Measurements from ENCODE around the gene STAT1.
"Not testable (repeated sequence)": the region's sequence is repeated elsewhere in the genome, so short reads cannot be mapped to it uniquely, and the experiment has no call there.

Gene STAT1

DNA sequence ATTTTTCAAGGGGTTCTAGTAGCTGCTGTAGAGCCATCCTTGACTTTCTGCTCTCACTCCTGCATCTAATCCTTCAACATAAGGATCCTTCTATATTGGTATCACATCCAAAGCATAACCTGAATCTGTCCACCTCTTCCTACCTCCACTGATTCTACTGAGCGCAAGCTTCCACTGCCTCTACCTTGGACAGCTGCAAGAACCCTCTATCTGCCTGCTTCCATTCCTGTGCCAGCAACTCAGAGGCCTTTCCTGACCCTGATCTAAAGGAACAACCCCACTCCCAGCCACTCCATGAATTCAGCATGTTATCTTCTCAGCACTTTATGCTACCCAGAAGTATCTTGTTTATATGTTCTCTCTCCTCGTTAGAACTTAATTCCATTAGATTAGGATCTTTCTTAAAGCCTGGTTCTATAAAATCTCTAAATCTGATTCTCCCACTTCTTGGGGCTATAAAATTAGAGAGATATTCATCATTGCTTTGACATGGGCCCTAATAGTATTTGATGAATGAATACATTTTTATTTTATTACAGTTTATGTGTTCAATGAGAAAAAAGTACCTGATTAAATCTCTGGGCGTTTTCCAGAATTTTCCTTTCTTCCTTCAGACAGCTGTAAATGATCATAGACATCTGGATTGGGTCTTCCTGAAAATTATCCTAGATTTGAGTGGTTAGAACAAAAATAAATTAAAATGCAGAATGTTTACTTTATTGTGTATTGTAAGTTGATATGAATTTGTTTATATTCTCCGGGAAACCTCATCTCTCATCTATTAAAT, 6.8 kb downstream of the STAT1 start:
- DNase-seq (ENCODE audit: low spot score): no peak

DNA sequence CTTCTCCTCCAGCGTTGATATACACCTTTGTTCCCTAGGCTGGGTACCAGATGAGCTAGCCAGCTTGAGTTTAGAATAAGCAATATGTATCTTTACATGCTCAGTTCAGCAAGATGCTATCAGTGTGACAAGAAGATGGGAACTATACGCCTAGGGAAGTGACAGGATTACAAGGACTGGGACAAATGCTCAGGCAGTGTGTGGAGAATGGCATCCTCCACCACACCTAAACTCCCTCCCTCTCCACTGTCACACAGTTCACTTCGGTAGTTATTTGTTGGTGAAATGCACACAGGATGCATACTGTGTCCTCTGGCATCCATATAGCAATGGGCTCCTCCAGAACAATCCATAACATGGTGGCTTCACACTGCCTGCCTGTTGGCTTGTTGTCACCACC, 7.7 kb downstream of the STAT1 start:
- DNase-seq (ENCODE audit: low spot score): no peak

- DNase-seq (ENCODE audit: low spot score): no peak
Measured at GRCh38 chr2:191003405-191004309, 10.3 kb downstream of the STAT1 start.

- DNase-seq (ENCODE audit: low spot score): no peak
Measured at GRCh38 chr2:191001624-191002023, 12.3 kb downstream of the STAT1 start.

DNA sequence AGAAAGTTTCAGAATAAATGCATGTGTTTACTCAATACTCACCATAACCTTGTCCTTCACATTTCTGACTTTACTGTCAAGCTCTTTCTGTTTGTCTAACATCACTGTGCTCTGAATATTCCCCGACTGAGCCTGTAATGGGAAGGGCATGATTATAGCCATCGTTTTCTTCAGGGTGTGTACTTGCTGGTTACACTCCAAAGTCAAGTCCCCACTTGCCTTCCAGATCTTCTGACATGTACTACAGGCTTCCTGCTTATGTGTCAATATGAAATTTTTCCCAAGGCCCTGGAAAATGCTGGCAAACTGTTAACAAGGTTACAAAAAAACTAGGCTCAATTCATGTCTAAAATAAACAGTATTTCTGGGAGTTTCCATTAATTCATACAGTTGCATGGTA, 12.9 kb downstream of the STAT1 start:
- no peak for DNase-seq (ENCODE audit: low spot score)

DNA sequence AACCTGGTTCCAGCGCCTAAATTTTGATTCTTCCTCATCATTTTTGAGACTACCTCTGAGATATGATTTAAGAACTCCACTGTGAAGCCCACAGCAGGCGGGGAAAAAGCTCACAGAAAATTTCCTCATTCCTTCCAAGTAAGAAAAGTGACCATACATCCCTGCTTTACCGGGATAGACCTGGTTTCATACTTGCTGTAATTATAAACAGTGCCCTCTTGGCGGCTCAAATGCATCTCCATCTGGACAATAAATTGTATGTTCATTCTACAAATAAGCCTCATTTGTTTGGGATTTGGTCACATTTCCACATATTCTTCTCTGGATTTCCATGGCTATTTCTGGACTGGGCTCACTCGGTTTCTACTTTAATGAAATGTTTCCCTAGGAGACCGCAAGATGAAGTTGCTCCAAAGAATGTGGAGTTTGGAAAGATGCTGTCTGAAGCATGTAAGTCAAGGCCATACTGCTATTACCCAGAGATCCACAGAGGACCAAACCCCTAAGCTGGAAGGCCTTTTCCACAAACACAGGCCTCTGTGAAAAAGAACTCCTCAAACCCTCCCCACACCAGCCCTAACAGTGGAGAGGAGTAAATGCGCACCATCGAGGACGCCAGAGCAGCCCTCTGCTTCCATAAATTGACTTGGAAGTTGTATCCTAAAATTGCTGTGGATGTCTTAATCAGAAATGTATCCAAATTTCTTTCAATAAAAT, 13.9 kb downstream of the STAT1 start:
- DNase-seq (ENCODE audit: low spot score): no peak

- no peak for DNase-seq (ENCODE audit: low spot score)
Measured at GRCh38 chr2:190999058-190999457, 14.9 kb downstream of the STAT1 start.

DNA sequence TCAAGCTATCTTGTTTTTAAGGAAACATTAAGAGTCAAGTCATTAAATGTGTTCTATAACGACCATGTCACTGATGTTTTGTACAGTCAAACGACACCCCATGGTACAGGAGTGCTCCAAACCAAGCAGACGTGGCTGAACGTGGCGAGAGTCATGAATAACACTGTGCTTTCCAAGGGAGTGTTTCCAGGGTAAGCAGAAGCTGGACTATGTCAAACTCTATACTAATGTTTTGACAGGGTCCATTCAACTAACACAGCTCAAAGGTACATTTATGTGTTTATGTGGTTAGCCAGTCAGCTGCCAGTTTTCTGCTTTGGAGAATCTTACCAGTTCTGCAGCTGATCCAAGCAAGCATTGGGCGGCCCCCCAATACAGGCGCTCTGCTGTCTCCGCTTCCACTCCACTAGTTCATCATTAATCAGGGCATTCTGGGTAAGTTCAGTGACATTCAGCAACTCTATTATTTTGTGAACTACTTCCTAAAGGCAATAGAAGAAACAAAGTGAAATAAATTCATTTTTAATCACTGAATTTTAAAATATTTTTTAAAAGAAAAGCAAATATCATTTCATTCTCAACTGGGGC, 16.4 kb downstream of the STAT1 start:
- no peak for DNase-seq (ENCODE audit: low spot score)

GRCh38 chr2:190996947-190997346, 17.0 kb downstream of the STAT1 start:
- no peak for DNase-seq (ENCODE audit: low spot score)

DNA sequence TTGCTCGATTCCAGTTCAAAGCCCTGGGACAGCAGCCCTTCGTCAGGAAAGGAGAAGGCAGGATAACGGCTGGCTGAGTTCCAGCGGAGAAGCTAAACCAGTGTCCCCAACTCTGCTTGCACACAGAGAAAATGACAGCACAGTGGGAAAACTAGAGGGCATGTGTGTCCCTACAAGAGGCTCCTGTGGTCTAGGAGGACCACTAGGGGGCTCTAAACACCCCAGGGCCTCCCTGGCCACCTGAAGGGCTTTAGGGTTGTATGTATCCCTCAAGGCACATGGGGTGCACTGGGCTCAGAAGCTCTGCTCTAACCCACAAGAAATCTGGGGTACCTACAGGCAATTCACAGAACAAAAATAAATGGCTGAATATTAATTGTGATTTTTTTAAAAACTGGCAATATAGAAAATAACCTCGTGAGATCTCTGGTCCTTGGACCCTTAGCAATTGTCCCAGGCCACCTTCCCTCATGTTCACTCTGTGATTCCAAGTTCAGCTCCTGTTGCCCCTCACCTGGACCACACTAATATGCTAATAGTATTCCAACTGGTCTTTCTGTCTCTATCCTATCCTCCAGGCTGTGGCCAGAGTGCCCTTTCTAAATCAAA, 17.5 kb downstream of the STAT1 start:
- DNase-seq (ENCODE audit: low spot score): peak; percentile 41

GRCh38 chr2:190995315-190995714, 18.7 kb downstream of the STAT1 start:
- DNase-seq (ENCODE audit: low spot score): not testable (repeated sequence)

GRCh38 chr2:190994148-190994547, 19.8 kb downstream of the STAT1 start:
- DNase-seq (ENCODE audit: low spot score): no peak

DNA sequence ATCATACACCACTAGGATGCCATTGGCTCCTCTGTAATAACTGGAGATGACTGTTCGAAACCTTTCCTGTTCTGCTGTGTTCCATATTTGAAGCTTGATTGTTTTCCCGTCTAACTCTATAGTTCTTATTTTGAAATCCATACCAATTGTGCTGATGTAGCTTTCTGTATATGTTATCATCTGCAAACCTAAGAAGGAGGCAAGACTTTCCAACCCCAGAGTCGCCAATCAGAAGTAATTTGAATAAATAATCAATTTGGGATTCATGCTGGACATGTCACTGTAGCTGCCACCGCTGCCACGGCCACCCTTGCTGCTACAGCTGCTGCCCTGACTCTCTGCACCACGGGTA, 20.7 kb downstream of the STAT1 start:
- no peak for DNase-seq (ENCODE audit: low spot score)

DNA sequence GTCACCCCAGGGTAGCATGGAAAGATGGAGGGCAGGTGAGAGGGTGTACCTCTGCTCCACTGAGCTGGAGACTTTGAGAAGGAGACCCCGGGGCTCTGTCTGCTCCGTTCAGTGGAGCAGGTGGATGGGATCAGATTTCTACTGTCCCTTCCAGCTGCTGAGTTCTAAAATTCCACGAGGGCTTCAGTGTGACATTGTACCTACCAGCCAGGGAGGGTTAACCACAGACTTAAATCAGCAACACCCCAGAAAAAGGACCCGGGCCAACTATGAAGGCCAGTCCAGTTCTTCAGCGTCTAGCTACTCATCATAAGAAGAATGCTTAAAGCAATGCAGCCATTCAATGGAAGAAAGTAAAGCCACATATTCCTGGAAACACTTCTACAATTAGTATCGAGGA, 23.8 kb downstream of the STAT1 start:
- DNase-seq (ENCODE audit: low spot score): no peak

DNA sequence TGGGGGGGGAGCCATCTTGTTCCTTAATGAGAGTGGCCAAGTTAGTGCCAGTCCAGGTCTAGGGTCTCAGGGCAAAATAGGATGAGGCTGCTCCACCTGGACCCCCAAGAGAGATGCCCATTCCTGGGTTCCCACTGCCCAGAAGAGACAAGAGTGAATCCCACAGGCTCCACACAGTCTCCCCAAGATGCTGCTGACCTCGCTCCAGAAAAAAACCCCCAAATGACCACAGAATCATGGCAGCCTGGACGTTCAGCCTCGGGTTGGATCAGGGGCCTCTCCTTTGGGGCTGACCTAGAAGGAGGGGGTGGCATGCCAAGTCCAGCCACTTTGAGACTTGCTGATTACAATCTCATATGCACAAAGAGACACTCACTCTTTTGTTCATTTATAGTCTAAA, 25.1 kb downstream of the STAT1 start:
- DNase-seq (ENCODE audit: low spot score): no peak

- DNase-seq (ENCODE audit: low spot score): no peak
Measured at GRCh38 chr2:190987938-190988337, 26.0 kb downstream of the STAT1 start.

- no peak for DNase-seq (ENCODE audit: low spot score)
Measured at GRCh38 chr2:190987116-190987515, 26.9 kb downstream of the STAT1 start.

DNA sequence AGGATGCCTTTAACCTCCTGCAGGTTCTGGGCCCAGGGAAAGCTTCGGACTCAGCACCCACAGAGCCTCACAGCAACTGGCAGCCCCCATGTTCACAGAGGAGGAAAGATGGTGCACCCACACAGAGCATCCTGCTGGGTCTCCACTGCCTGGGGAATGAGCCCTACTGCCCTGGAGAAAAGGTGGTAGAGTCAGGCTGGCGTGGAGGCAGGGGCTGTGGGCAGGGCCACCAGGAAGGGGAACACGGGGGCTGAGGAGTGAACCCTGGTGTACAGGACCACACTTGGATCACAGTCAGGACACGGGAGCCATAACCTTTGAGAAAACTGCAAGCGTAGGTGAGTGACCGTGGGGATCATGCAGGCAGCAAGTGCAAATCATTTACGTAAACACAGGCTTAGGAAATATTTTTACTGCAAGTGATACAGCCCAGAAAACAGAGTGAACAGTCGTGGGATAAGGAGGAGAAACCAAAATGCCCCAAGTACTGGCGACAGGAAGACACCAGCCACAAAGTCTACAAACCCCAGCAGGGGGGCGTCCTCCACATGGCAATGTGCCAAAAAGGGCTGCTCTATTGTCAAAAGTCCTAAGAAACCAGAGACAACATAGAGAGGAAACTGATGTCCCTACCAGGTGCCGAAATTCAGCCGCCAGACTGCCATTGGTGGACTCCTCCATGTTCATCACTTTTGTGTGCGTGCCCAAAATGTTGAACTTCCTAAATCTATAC, 27.6 kb downstream of the STAT1 start:
- DNase-seq (ENCODE audit: low spot score): no peak

- no peak for DNase-seq (ENCODE audit: low spot score)
Measured at GRCh38 chr2:190984595-190984994, 29.4 kb downstream of the STAT1 start.

- DNase-seq (ENCODE audit: low spot score): no peak
Measured at GRCh38 chr2:190982262-190983034, 31.5 kb downstream of the STAT1 start.
